ENCODE results near the gene SVOPL.

The SVOPL gene

DNA sequence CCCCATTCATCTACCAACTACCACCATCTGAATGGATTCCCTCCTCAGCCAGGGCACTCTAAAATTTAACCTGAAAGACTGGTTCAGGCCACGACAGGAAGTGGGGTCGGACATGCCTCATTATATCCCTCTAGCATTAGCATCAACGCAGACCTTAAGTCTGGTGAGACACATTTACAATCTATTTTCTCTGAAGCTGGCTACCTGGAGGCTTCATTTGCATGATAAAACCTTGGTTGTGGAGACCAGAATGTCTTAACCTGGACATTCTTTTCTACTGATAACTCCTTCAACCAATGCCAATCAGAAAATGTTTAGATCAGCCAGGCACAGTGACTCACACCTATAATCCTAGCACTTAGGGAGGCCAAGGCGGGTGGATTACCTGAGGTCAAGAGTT, 42.3 kb downstream of the SVOPL start:
- no peak for DNase-seq

DNA sequence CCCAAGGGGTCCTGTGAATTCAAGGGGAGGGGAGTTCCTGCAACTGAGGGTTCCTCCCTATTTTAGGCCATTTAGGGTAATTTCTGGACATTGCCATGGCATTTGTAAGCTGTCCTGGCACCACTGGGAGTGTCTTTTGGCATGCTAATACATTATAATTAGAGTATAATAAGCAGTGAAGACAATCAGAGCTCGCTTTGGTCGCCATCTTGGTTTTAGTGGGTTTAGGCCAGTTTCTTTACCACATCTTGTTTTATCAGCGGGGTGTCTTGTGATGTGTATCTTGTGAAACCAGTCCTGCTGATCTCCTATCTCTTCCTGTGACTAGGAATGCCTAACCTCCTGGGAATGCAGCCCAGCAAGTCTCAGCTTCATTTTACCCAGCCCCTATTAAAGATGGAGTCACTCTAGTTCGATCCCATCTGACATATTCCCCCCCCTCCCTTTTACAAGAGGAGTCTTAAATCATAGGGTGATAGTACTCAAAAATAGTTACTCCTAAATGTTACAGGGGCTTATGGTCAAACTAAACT, 43.2 kb downstream of the SVOPL start:
- no peak for DNase-seq

DNA sequence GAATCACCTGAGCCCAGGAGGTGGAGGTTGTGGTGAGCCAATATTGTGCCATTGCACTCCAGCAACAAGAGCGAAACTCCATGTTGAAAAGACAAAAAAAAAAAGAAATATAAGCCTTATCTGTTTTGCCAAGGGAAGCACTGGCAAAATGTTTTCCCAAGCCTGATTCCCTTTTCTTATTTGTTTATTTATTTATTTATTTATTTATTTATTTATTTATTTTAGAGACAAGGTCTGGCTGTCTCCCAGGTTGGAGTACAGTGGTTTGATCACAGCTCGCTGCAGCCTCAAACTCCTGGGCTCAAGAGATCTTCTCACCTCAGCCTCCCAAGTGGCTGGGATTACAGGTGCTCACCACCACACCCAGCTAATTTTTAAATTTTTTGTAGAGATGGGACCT, 44.2 kb downstream of the SVOPL start:
- no peak for DNase-seq

DNA sequence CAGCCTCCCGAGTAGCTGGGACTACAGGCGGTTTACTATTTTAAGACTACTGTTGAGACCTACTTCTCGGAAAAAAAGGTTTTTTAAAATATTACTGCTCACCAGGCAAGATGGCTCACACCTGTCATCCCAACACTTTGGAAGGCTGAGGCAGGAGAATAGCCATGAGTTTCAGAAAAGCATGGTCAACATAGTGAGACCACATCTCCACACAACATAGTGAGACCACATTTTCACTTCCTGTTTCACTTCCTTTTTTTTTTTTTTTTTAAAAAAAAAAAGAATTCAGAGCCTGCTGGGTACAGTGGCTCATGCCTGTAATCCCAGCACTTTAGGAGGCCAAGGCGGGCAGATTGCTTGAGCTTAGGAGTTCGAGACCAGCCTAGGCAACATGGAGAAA, 46.5 kb downstream of the SVOPL start:
- DNase-seq: no peak

DNA sequence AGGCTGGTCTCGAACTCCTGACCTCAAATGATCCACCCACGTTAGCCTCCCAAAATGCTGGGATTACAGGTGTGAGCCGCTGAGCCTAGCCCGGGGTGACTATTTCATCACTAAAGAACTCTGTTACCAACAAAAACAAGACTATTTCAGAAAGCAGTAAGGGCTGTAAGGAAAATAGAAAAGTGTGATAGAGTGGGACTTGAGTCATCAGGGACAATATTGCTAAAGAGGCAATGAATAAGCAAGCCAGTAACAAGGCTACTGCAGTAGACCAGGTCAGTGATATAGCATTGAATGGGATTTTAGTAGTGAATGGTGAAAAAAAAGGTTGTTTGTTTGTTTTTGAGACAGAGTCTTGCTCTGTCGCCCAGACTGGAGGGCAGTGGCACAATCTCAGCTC, 51.7 kb downstream of the SVOPL start:
- no peak for DNase-seq

DNA sequence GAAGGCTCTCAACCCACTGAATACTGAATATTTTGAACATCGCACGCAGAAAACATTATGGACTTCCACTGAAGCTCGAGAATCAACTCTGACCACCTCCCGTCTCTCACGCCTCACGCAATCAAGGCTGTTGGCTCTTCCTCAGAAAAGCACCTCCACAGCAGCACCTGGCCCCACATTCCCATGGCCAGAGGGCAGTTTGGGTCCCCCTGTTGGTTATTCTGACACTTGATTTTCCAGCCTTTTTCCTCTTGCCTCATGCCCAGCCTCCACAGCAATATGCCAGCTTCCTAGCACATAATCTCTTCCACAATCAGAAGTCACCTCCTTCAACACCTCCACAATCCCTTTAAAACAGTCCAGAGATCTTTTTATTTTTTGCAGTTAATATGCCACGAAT, 55.9 kb downstream of the SVOPL start:
- DNase-seq: no peak

DNA sequence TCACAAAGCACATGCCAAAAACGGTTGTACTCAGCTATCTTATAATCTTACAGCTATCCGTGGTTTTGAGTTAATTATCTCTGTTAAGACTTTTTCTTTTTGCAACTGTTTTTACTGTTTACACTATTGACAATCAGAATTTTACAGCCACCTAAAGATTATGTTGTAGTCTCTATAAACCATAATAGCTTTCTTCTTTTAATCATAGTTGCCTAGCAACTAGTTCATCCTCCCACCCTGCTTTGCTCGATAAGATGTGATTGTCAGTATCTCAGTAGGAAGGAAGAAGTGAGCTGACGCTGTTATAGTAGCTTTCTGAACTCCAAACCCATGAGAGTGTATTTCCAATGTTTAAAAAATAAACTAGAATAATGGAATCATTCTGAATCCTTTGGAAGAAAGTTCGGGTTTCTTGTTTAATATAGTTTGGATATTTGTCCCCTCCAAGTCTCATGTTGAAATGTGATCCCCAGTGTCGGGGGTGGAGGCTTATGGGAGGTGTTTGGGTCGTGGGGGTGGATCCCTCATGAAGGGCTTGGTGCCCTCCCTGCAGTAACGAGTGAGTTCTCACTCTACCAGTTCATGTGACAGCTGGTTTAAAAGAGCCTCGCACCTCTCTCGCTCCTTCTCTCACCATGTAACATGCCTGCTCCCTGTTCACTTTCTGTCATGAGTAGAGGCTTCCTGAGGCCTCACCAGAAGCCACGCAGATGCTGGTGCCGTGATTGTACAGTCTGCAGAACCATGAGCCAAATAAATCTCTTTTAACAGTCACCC, 68.1 kb downstream of the SVOPL start:
- no peak for DNase-seq

DNA sequence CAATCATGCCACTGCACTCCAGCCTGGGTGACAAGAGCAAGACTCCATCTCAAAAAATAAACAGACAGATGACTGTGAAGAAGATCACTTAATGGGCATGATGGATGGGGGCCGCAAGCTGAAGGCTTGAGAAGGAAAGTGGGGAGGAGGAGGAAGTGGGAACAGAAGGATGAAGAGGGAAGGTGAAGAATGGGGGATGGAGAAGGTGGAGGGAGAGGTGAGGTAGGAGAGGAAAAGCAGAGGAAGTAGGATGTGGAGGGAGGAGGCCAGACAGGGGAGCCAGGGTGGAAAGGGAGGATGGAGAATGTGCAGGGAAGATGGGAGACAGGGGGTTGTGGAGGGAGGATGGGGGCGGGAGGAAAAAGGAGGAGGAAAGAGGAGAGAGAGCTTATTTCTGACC, 68.8 kb downstream of the SVOPL start:
- no peak for DNase-seq

DNA sequence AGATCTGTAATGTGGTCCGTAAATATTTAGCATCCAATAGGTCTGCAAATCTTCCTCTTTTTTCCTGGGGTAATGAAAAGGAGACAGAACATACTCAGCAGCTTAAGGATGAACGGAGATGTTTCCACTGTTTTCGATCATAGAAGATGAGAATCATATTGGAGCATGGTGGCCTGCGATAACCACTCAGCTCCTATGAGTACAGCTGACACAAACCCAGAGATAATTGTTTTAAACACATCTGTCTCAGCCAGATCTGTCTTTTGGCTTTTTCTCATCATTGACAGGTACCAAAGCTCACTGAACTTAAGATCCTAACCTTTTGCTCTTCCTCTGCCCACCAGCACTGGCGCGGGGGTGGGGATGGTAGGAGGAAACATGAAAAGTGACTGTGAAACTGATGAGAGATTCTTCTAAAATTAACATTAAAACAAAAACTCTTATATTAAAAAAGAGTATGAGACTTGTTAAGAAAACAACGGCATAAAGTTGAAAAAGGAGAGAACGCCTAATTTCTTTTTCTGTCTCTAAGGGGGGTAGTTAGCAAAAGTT, 71.0 kb downstream of the SVOPL start:
- DNase-seq: no peak

DNA sequence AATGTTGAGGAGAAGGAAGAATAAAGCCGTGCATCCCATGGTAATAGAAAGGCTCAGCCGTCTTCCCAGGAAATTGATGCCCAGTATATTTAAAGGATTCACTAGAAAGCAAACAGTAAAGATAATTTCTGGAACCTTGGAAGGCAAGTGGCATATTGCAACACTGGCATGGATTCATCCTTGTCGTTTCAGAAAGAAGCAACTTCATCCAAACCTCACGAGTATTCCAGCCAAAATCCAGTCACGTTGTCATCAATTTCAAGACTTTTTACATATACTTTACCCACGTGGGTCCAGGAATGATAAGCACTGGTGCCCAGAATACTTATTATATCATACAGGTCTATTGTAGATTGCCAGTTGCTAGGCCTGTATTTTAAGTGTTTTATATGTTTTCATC, 73.8 kb downstream of the SVOPL start:
- no peak for DNase-seq

DNA sequence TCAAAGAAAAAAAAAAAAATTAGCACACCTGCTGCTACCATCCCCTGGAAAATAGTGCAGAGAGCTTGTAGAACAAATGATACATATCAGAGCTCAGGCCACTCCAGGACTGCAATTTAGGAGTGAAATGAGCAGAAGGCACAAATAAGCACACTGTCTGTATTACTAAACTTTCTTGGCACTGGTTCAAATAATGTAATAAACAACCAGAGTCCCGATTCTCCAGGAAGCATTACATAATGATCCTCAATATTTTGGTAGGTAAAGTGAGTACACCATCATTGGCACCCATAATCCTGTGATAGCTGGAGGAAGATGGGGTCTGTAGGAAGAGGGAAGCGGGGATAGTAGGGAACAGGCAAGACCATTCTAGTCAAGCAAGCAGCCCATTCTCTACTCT, 74.3 kb downstream of the SVOPL start:
- no peak for DNase-seq

DNA sequence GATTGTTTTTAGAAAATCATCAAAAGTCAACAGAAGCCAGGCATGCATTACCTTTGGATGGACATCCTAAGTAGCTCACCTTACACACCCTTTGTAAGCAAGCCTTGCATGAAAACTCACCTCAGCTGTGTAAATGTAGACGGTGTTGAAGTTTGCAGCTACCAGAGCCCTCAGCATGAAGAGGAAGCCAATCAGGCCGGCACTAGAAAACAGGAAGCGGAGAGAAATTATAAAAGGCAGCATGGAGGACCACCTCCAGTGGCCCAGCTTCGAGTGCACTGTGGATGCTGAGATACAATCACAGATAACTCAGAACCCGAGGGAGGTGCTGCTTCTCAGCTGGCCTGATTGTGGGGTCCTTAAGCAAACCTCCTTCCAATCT, 75.3 kb downstream of the SVOPL start:
- no peak for DNase-seq

DNA sequence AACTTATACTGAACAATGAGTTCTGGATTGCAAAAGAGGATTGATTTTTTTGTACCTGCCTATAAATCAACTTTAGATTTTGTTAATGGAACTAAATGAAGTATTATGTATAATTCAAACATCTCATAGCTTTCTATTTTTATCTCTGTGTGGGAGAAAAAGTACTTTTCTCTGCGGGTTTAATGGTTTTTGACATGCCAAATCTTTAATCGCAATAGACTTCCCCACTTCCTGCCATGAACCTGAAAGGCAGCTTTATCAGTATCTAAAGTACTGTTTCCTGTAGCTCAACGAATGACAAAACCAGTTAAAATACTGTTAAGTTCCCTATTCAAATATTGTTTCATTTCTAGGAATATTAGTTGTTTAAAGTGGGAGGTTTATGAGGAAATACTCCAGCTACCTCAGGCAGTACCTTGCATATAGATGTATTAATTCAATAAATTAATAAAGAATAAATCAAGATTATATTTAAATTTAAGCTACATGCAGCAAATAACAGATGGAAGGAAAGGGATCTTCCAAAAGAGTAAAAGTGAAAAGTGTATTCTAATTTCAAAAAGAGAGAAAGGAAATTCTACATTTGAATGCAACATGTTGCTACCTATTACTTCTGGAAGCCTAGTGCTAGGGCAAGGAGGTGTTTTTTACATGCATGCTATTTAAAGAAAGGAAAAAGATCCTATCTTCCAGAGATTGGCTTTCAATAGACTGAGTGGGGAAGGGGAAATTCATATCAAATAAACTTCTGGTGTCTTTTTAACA, 75.9 kb downstream of the SVOPL start:
- DNase-seq: no peak

DNA sequence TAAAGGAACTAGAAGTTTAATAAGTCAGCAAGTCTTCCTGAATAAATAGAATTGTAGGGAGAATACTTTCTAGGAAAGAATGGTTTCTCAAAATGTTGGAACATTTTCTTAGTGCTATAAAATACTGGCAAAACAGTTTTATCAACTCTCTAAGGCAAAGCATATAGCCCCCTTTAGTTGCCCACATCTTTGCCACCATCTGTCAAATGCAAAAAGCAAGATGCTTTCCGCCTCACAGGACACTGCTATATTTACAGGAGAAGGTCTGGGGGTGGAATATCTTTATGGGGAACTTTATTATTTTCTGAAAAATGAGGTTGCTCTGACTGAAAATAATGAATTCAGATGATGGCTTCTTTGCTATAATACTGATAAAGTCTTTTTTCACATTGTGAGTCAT, 78.3 kb downstream of the SVOPL start:
- no peak for DNase-seq

DNA sequence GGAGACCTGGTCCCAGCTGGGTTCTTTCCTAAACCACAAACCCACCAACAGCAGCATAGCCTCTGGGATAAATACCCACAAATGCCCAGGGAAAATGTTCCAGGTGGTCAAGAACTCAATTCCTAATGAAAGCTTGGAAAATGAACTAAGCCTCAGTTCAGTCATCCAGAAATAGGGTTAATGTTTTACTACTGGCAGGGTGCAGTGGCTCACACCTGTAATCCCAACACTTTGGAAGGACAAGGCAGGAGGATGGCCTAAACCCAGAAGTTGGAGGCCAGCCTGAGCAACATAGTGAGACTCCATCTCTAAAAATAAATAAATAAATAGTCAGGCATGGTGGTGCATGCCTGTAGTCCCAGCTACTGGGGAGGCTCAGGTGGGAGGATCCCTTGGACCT, 82.2 kb downstream of the SVOPL start:
- no peak for DNase-seq

DNA sequence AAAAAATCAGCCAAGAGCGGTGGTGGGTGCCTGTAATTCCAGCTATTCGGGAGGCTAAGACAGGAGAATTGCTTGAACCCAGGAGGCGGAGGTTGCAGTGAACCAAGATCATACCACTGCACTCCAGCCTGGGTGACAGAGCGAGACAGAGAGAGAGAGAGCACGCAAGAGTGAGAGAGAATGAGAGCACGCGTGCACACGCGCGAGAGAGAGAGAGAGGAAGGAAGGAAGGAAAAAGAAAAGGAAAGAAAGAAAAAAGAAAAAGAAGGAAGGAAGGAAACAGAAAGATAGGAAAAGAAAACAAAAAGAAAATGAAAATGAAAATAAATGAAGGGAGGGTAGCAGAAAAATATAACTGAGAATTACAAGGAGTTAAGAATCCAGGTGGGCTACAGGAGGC, 82.7 kb downstream of the SVOPL start:
- DNase-seq: no peak

DNA sequence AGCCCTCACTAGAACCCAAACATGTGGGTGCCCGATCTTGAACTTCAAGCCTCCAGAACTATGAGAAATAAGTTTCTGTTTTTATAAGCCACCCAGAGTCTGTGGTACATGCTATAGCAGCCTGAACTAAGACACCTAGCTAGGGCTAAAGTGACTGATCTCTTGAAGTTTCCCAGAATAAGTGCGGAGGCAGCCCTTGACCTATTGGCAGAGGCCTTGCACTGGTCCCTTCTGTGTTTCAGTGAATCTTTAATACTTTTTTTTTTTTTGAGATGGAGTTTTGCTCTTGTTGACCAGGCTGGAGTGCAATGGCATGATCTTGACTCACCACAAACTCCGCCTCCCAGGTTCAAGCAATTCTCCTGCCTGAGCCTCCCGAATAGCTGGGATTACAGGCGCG, 85.1 kb downstream of the SVOPL start:
- DNase-seq: no peak

DNA sequence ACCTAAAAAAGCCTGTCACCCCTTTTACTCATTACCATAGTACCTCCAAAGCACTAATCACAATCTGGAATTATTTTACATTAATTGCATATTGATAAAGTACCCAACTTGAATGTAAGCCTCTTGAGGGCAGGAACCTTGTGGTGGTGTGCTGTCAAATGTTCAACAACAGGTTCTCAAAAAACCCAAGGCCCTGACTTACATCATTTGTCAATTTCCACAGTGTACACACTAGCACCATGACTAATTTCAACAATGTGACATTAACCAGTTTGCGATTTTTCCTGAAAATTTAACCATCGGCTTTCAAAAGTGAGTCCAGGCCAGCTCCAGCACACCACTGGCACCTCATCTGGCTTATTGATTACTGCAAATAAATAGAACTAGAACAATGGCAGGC, 87.5 kb downstream of the SVOPL start:
- no peak for DNase-seq

DNA sequence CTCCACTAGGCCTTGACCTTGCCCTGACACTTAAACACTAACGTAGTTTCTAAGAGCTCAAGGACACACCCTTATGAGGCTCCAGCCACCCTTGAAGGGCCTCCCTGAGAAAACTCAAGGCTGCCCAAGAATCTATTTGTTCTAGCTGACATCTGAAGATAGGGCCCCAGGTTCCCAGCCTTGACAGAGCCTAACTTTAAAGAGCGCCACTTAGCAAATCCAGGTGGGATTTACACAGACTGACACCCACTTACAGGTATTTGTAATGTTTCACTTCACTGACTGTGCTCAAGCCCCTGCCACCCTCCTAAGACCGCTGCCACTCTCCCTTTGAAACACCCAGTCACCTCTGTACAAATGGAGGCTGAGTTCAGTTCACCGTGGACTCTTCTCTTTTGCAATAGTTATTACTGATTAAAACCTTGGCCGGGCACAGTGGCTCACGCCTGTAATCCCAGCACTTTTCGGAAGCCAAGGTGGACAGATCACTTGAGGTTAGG, 90.4 kb downstream of the SVOPL start:
- DNase-seq: no peak

DNA sequence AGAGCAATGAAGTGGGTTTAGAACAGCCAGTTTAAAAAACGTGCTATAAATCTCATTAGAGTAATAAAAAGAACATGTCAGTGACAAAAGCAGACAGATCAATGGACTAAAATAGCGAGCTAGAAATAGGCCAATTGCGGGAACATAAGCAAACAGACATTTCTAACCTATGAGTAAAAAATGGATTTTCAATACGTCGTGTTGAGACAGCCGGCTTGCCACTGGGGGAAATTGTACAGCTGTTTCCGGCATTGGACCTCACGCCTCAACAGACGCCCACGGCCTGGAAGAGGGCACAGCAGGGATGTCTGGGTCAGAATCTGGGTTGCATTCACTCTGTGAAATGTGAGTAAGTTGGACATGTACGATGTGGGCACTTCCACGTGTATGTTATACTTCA, 92.9 kb downstream of the SVOPL start:
- DNase-seq: no peak

DNA sequence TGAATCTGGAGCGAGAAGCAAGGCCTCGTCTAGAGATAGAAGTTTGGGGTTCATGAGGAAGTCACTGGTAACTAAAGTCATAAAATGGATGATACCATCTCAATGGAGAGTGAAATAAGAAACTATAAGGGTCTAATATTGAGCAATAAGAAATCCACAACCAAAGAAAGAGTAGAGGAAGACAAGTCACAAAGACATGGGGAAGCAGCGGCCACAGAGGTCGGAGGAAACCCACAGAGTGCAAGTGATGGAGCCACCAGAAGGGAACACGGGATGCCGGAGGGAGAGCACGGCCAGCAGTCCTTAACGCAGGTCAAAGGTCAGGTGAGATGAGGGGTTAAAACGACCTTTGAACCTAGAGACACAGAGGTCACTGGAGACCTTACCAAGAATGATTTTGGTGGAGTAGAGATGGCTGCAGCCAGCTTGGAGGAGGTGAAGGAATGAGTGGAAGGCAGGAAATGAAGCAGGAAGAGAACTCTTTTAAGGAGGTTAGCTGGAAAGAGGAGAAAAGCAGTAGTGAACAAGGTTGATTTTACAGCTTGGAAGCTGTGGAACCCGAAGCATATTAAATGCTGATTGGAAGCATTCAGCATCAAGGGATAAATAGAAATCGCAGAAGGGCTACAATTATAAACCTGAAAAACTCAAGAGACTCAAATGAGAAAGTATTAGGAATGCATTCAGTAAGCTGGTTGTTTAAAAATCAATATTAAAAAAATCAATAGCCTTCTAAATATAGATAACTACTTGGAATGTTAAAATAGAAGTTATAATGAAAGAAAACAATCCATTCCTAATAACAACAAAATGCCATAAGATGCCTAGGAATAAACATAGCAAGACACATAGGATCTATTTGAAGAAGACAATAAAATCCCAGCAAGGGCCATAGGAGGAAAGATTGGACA, 93.7 kb downstream of the SVOPL start:
- DNase-seq: no peak

DNA sequence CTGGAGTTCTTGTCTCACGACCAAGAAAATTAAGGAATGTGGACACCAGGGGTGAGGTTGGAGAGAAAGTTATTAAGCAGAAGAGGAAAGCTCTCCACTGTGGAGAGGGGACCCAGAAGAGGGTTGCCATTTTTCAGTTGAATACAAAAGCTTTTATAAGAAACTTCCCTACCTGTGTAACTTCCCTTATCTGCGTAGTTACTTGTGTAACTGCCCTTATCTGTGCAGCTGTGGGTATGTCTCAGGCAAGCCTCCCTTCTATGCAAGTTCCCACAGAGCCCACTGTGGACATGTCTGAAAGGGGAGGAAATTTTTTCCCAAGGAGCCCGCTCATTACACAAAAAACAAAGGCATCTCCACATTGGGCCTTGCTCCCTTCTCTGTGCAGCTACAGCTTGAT, 94.9 kb downstream of the SVOPL start:
- DNase-seq: no peak

All from NK-92 treated with Interleukin-12 subunit alpha and Interleukin-12 subunit beta, amount 100 ng/mL, for 24 hours (cell line).